ENCODE measurements around the gene RTN4R. TPM values are rescaled to one million over a fixed set of nuclear protein-coding genes. Genes with fewer than 3 reads are reported as not detected.

RTN4R gene
- total RNA-seq, 1 donor from 2014 or later = 2.6 TPM

DNA sequence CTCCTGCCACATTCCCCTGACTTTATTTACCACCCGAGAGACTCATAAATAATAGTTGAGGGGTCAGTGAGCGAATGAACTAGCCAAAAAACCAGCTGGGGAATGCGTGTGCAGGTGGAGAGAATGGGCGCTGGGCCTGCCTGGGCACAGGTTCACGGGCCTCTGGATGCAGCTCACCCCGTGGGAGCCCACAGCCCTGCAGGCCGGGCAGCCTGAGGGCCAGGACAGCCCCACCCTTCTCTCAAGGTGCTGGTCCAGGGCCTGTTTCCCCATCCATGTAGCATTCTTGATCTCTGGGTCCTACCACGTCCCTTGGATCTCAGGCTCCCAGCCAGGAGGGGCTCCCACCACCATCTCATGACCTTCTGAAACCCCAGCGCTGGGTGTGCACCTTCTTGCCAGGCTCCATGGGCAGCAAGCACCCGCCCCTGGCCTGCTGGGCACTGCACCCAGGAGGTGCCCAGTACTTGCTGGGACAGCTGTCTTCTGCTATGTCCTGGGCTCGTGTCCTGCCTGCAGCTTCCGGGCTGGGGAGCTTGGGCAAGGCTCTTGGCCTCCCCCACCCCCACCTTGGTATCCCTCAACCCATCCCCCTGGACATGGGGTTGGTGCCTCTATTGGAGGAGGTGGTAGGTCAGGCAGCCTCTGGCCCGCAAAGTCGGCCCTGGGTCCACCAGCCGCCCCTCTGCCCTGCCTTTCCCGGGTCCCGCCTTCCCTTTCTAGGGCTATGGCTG lies 74.2 kb downstream of the RTN4R start:
- no peaks in the 10 kb centered on the region for H3K4me1 ChIP-seq (ENCODE audit: control insufficient read depth in 3 of 3, insufficient read depth in 3 of 3, low read length in 3 of 3)
- no peaks in the 10 kb centered on the region for H3K36me3 ChIP-seq (ENCODE audit: control insufficient read depth in 3 of 3, insufficient read depth in 3 of 3, low read length in 3 of 3)
- H3K27me3 ChIP-seq (ENCODE audit: control insufficient read depth in 3 of 3, insufficient read depth in 3 of 3, low read length in 3 of 3) = no peaks in the 10 kb centered on the region
- H3K9ac ChIP-seq (ENCODE audit: low read depth in 1 of 3, low read length in 3 of 3) = no peak overlapping the region
- H3K27ac ChIP-seq (ENCODE audit: low read depth, low read length) = no peak overlapping the region
- H3K9me3 ChIP-seq (ENCODE audit: control insufficient read depth in 3 of 3, low read length in 3 of 3) = no peaks in the 10 kb centered on the region
- no peak overlapping the region for H3K4me3 ChIP-seq (ENCODE audit: low read length in 3 of 3)

- Histone ChIP-seq H3K9ac (ENCODE audit: low read depth in 1 of 3, low read length in 3 of 3) (no peak overlapping the region), H3K4me3 (ENCODE audit: low read length in 3 of 3) (no peak overlapping the region), H3K9me3 (ENCODE audit: control insufficient read depth in 3 of 3, low read length in 3 of 3) (no peaks in the 10 kb centered on the region), H3K27me3 (ENCODE audit: control insufficient read depth in 3 of 3, insufficient read depth in 3 of 3, low read length in 3 of 3) (no peaks in the 10 kb centered on the region), H3K27ac (ENCODE audit: low read depth, low read length) (no peak overlapping the region), H3K36me3 (ENCODE audit: control insufficient read depth in 3 of 3, insufficient read depth in 3 of 3, low read length in 3 of 3) (no peaks in the 10 kb centered on the region), H3K4me1 (ENCODE audit: control insufficient read depth in 3 of 3, insufficient read depth in 3 of 3, low read length in 3 of 3) (no peaks in the 10 kb centered on the region)
Observed at GRCh38 chr22:20192972-20193760, 75.0 kb downstream of the RTN4R start.

DNA sequence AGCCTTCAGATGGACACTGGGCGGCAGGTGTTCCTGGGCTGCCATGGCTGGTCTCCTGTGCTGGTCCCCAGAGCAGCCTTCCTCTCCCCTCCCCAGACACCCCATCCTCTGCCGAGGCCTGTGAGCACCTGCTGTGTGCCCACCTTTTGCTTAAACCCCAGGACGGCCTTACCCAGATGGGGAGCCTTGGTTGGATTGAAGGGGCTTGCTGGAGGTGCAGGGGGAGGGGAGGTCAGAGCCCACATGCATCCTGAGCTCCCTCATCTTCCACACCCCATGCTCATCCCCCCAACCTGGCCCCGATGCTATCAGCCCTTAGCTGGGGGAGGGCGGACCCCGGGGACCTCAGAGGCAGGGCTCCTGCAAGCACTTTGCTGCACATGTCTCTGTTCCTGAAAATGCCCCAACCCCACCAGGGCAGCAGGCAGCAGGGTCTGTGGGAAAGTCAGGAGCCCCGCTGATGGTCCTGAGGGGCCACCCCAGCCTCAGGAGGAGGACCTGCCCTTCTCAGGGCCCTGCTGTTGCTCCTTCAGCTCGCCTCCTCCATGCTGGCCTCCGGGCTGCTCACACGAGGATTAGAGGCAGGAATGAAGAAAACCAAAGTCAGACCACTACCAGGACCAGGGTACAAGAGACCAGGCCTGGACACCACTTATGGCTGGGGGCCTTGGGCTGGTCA lies 75.7 kb downstream of the RTN4R start:
- Histone ChIP-seq H3K9me3 (ENCODE audit: control insufficient read depth in 3 of 3, low read length in 3 of 3) (no peaks in the 10 kb centered on the region), H3K9ac (ENCODE audit: low read depth in 1 of 3, low read length in 3 of 3) (no peak overlapping the region), H3K4me3 (ENCODE audit: low read length in 3 of 3) (no peak overlapping the region), H3K4me1 (ENCODE audit: control insufficient read depth in 3 of 3, insufficient read depth in 3 of 3, low read length in 3 of 3) (no peaks in the 10 kb centered on the region), H3K36me3 (ENCODE audit: control insufficient read depth in 3 of 3, insufficient read depth in 3 of 3, low read length in 3 of 3) (no peaks in the 10 kb centered on the region), H3K27ac (ENCODE audit: low read depth, low read length) (no peak overlapping the region), H3K27me3 (ENCODE audit: control insufficient read depth in 3 of 3, insufficient read depth in 3 of 3, low read length in 3 of 3) (no peaks in the 10 kb centered on the region)

DNA sequence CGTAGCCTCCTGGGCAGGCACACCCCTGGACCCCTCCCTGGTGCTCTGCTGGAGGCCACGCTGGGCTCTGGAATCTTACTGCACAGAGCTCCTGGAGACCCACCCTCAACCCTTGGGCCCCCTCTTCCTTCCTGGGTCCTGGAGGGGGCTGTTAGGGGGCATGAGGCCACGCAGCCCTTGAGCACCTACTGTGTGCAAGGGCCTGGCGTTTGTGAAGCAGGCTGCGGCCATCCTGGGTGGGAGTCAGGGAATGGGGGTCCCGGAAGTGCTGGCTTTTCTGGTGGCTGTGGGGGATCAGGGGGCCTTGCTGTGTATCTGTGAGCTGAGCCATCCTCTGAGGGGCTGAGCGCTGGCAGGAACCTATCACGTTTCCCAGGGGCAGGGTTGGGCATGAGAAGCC lies 76.3 kb downstream of the RTN4R start:
- Histone ChIP-seq H3K36me3 (ENCODE audit: control insufficient read depth in 3 of 3, insufficient read depth in 3 of 3, low read length in 3 of 3) (no peaks in the 10 kb centered on the region), H3K9me3 (ENCODE audit: control insufficient read depth in 3 of 3, low read length in 3 of 3) (no peaks in the 10 kb centered on the region), H3K9ac (ENCODE audit: low read depth in 1 of 3, low read length in 3 of 3) (no peak overlapping the region), H3K4me1 (ENCODE audit: control insufficient read depth in 3 of 3, insufficient read depth in 3 of 3, low read length in 3 of 3) (no peaks in the 10 kb centered on the region), H3K27ac (ENCODE audit: low read depth, low read length) (no peak overlapping the region), H3K27me3 (ENCODE audit: control insufficient read depth in 3 of 3, insufficient read depth in 3 of 3, low read length in 3 of 3) (no peaks in the 10 kb centered on the region), H3K4me3 (ENCODE audit: low read length in 3 of 3) (no peak overlapping the region)

Small RNA genes lying within 50 kb of the gene (small RNA-seq; reads per million reads assigned to genes)
- 0.25 reads per million, percentile 19 among the genes with 10 or more reads in this experiment for gene MIR1286

Other genes with a start within 250 kb of the RTN4R start
- gene TANGO2, start 247.2 kb downstream of the RTN4R start, total RNA-seq = 13.6 TPM
- 38.1 TPM for gene DGCR8, start 188.1 kb downstream of the RTN4R start, total RNA-seq
- 85.1 TPM for gene RANBP1, start 152.2 kb downstream of the RTN4R start, total RNA-seq
- gene TRMT2A, start 151.1 kb downstream of the RTN4R start, total RNA-seq = 31.8 TPM
- gene ZDHHC8, start 136.5 kb downstream of the RTN4R start, total RNA-seq = 3.1 TPM
- gene CCDC188, start 117.3 kb downstream of the RTN4R start, total RNA-seq = not detected
- gene DGCR6L, start 51.7 kb upstream of the RTN4R start, total RNA-seq = 38.6 TPM
- gene ZNF74, start 125.8 kb upstream of the RTN4R start, total RNA-seq = 9.9 TPM
- 7.8 TPM for gene SCARF2, start 169.5 kb upstream of the RTN4R start, total RNA-seq
- gene KLHL22, start 227.5 kb upstream of the RTN4R start, total RNA-seq = 35.5 TPM
- gene MED15, start 239.3 kb upstream of the RTN4R start, total RNA-seq = 16.7 TPM

All from skeletal muscle tissue (tissue), 5 donors.